Measurements from ENCODE around the gene ZNF652.
A peak's percentile ranks its signal among the peaks of the same experiment; 100 is the strongest.

Gene ZNF652

GRCh38 chr17:49259663-49260010 is 102.4 kb downstream of the ZNF652 start:
- DNase-seq = peak; percentile 2

- DNase-seq = no peak
Observed at GRCh38 chr17:49258394-49258793, 103.7 kb downstream of the ZNF652 start.

DNA sequence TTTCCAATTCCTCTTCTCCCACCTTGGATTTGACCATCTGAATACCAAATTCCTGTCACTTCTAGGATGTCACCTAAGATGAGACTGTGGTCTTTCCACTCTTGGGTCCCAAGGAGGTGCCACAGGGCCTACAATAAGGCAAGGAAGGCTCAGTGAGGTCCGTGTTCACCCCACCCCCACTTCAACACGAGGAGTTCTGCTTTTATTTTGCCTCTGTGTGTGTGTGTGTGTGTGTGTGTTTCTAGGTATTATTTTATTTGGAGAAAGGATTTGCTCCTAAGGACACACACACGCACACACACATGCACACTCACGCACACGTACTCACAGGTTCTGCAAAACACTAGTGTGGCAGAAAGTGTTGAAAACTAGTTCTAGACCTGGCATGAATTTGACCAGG is 106.9 kb downstream of the ZNF652 start:
- DNase-seq = no peak

GRCh38 chr17:49254066-49254465 is 108.0 kb downstream of the ZNF652 start:
- no peak for DNase-seq

- no peak for DNase-seq
Observed at GRCh38 chr17:49252148-49252695, 109.8 kb downstream of the ZNF652 start.

- no peak for DNase-seq
Observed at GRCh38 chr17:49249890-49250522, 112.0 kb downstream of the ZNF652 start.

DNA sequence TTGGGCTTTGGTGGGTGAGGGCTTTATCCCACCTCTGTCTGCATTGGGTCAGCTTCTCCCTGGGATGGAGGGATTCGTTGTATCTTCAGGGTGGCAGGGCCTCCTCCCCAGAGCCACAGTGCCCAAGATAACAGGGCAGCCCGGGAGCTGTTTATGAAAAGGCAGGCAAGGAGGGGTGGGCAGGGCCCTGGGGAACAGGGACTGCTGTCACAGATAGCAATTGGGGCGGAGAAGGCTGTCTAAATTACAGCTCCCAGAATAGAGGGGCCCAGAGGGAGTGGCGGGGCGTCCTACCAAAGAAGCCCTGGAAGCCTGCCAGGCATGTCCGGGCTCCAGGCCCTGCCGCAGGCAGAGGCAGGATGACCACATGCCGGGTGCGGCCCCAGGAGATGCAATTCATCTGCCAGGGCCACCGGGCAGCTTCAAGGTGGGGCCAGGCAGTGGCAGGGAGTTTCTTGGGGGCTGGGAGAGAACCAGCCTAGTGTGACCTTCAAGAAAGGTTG is 112.7 kb downstream of the ZNF652 start:
- no peak for DNase-seq

DNA sequence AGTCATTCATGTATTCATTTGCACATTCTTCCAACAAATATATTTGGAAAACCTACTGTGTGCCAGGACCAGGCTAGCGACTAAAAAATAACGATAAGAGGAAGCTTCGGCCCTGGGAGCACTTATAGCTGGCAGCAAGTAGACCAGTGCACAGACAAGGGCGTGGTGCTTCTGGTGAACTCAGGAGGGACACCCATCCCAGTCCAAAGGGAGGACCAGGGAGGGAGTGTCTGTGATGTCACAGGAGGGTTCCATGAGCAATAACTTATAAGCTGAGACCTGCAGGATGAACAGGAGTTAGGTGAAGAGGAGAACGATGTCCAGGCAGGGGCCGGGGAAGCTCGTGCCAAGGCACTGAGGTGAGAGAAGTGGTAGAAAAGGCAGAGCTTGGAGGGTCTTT is 114.1 kb downstream of the ZNF652 start:
- no peak for DNase-seq

DNA sequence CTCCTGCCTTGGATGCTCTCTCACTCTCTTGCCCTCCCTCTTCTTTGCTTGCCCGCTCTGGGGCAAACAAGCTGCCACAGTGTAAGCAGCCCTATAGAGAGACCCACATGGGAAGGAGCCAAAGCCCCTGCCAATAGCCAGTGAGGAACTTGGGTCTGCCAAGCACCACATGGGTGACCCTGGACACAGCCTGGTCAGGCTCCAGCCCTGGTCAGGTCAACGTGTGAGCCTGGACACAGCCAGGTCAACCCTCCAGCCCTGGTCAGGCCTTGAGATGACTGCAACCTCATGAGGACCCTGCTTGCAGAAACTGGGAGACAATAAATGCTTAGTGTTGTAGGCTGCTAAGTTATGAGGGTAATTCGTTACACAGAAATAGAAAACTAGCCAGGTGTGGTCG is 117.2 kb downstream of the ZNF652 start:
- no peak for DNase-seq

All from fibroblast of skin of right biceps (primary cell).